HG03469 (cell line): Measurements from ENCODE around the gene PCDHGA7.
"Not testable (repeated sequence)": the region's sequence is repeated elsewhere in the genome, so short reads cannot be mapped to it uniquely, and the experiment has no call there.

Experiments
- ATAC-seq: cut with Tn5 transposase; IDR thresholded peaks from one replicate; pipeline ENCODE4 v1.9.1; 2021; ENCODE audit warnings: mild to moderate bottlenecking, moderate library complexity, moderate number of reproducible peaks; ENCODE audit not compliant: unreplicated experiment

PCDHGA7 gene

DNA sequence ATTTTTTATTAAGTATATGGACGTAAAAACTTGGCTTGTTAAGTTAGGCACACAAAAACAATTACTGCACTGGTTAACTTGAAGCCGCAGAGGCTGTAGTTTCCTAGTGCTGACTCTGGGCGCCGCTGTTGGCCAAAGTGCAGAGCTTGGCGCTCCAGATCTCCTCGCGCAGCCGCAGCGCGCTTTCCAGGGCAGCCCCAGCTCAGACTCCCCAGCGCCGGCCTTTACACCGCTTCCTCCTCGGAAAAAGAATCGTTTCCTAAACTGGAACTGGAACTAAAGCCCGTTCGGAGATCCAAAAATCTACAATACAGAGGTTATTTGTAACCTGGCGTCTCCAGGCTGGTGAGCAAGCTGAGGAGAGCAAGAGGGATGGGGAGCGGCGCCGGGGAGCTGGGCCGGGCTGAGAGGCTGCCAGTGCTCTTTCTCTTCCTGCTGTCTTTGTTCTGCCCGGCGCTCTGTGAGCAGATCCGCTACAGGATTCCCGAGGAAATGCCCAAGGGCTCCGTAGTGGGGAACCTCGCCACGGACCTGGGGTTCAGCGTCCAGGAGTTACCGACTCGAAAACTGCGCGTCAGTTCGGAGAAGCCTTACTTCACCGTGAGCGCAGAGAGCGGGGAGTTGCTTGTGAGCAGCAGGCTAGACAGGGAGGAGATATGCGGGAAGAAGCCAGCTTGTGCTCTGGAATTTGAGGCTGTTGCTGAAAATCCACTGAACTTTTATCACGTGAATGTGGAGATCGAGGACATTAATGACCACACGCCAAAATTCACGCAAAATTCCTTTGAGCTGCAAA, 15.4 kb downstream of the PCDHGA7 start, which contains the start of gene PCDHGB5:
Gene PCDHGB5, plus strand, starts transcription at position 192 of the 796 bp plus-strand sequence. Its CDS starts 181 bp downstream, at position 373.
- ATAC-seq: not testable (repeated sequence)

GRCh38 chr5:141398608-141399007, 16.1 kb downstream of the PCDHGA7 start:
- ATAC-seq: no peak

DNA sequence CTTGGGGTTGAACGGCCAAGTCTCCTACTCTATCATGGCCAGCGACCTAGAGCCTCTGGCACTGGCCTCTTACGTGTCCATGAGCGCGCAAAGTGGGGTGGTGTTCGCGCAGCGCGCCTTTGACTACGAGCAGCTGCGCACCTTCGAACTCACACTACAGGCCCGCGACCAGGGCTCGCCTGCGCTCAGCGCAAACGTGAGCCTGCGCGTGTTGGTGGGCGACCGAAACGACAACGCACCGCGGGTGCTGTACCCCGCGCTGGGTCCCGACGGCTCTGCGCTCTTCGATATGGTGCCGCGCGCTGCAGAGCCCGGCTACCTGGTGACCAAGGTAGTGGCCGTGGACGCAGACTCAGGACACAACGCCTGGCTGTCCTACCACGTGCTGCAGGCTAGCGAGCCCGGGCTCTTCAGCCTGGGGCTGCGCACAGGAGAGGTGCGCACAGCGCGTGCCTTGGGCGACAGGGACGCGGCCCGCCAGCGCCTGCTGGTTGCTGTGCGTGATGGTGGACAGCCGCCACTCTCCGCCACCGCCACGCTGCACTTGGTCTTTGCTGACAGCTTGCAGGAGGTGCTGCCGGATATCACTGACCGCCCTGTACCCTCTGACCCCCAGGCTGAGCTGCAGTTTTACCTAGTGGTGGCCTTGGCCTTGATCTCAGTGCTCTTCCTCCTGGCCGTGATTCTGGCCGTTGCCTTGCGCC, 17.2 kb downstream of the PCDHGA7 start:
- no peak for ATAC-seq

DNA sequence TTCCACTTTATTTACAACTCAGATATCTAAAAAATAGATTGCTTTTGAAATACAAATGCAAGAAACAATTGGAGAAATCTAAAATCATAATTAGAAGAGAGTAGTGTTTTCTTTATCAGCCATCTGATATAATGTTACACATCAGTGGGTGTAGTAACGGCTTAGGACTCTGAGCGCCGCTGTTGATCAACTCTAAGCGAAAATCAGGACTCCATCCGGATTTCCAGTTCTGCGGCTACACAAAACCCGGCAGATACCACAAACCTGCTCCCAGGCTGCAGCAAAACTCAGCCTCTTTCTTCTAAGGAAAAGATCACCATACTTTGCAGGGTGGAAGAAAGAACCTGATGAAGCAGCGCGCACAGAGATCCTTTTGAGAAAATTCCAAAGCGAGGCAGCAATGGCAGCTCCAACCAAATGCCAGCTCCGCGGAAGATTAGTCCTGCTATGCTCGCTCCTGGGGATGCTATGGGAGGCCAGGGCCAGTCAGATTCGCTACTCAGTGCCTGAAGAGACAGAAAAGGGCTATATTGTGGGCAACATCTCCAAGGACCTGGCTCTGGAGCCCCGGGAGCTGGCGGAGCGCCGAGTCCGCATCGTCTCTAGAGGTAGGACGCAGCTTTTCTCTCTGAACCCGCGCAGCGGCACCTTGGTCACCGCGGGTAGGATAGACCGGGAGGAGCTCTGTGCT, 20.2 kb downstream of the PCDHGA7 start, which contains the start of gene PCDHGA9:
Gene PCDHGA9, plus strand, starts transcription at position 226 of the 691 bp plus-strand sequence. Its CDS starts 175 bp downstream, at position 401.
- no peak for ATAC-seq

DNA sequence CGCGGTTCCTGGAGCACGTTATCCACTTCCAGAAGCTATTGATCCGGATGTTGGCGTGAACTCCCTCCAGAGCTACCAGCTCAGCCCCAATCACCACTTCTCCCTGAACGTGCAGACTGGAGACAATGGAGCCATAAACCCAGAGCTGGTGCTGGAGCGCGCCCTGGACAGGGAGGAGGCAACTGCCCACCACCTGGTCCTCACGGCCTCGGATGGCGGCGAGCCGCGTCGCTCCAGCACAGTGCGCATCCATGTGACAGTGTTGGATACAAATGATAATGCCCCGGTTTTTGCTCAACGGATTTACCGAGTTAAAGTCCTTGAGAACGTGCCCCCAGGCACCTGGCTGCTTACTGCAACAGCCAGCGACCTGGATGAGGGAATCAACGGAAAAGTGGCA, 20.8 kb downstream of the PCDHGA7 start:
- ATAC-seq: no peak

- ATAC-seq: not testable (repeated sequence)
Observed at GRCh38 chr5:141407790-141408505, 25.4 kb downstream of the PCDHGA7 start, which contains the start of gene PCDHGB6. TSS of gene PCDHGB6 (plus strand) at chr5:141408021. CDS start at chr5:141408203, 182 bp downstream.

GRCh38 chr5:141409598-141410306, 27.2 kb downstream of the PCDHGA7 start:
- ATAC-seq: no peak

- ATAC-seq: no peak
Observed at GRCh38 chr5:141411575-141411974, 29.0 kb downstream of the PCDHGA7 start.

- peak; percentile 54 for ATAC-seq
Observed at GRCh38 chr5:141412854-141413539, 30.5 kb downstream of the PCDHGA7 start, which contains the start of gene PCDHGA10. TSS of gene PCDHGA10 (plus strand) at chr5:141412987. CDS start at chr5:141413176, 189 bp downstream.

GRCh38 chr5:141413540-141414069, 31.1 kb downstream of the PCDHGA7 start:
- no peak for ATAC-seq

DNA sequence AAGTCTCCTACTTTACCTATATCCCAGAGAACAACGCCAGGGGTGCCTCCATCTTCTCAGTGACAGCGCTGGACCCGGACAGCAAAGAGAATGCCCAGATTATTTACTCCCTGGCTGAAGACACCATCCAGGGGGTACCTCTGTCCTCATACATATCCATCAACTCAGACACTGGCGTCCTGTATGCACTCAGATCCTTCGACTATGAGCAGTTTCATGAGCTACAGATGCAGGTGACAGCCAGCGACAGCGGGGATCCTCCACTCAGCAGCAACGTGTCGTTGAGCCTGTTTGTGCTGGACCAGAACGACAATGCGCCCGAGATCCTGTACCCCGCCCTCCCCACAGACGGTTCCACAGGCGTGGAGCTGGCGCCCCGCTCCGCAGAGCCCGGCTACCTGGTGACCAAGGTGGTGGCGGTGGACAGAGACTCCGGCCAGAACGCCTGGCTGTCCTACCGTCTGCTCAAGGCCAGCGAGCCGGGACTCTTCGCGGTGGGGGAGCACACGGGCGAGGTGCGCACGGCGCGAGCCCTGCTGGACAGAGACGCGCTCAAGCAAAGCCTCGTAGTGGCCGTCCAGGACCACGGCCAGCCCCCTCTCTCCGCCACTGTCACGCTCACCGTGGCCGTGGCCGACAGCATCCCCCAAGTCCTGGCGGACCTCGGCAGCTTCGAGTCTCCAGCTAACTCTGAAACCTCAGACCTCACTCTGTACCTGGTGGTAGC, 32.2 kb downstream of the PCDHGA7 start:
- not testable (repeated sequence) for ATAC-seq

DNA sequence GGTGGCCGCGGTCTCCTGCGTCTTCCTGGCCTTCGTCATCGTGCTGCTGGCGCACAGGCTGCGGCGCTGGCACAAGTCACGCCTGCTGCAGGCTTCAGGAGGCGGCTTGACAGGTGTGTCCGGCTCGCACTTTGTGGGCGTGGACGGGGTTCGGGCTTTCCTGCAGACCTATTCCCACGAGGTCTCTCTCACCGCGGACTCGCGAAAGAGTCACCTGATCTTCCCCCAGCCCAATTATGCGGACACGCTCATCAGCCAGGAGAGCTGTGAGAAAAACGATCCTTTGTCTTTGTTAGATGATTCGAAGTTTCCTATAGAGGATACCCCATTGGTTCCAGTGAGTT, 32.7 kb downstream of the PCDHGA7 start:
- not testable (repeated sequence) for ATAC-seq

DNA sequence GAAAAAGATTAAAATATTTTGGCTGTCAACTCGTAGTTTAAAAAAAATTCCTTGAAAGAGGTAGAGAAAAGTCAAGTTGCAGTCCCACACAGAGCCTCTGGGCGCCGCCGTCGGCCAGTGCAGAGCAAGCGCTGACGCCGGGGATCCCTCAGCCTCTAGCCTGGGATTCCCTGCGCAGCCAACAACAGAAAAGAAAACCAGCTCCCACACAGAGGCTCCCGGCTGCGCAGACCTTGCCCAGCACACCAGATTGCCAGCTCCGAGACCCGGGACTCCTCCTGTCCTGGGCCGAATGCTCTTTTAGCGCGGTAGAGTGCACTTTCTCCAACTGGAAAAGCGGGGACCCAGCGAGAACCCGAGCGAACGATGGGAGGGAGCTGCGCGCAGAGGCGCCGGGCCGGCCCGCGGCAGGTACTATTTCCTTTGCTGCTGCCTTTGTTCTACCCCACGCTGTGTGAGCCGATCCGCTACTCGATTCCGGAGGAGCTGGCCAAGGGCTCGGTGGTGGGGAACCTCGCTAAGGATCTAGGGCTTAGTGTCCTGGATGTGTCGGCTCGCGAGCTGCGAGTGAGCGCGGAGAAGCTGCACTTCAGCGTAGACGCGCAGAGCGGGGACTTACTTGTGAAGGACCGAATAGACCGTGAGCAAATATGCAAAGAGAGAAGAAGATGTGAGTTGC, 35.1 kb downstream of the PCDHGA7 start, which contains the start of gene PCDHGB7:
Gene PCDHGB7, plus strand, starts transcription at position 184 of the 679 bp plus-strand sequence. Its CDS starts 183 bp downstream, at position 367.
- ATAC-seq: peak; percentile 52

DNA sequence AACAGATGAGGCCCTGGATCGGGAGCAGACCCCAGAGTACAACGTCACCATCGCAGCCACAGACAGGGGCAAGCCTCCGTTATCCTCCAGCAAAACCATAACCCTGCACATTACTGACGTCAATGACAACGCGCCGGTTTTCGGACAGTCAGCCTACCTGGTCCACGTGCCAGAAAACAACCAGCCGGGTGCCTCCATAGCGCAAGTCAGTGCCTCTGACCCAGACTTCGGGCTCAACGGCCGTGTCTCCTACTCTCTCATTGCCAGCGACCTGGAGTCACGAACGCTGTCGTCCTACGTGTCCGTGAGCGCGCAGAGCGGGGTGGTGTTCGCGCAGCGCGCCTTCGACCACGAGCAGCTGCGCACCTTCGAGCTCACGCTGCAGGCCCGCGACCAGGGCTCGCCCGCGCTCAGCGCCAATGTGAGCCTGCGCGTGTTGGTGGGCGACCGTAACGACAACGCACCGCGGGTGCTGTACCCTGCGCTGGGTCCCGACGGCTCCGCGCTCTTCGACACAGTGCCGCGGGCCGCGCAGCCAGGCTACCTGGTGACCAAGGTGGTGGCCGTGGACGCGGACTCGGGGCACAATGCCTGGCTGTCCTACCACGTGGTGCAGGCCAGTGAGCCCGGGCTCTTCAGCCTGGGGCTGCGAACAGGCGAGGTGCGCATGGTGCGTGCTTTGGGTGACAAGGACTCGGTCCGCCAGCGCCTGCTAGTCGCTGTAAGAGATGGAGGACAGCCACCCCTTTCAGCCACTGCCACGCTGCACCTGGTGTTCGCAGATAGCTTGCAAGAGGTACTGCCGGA, 36.7 kb downstream of the PCDHGA7 start:
- no peak for ATAC-seq

DNA sequence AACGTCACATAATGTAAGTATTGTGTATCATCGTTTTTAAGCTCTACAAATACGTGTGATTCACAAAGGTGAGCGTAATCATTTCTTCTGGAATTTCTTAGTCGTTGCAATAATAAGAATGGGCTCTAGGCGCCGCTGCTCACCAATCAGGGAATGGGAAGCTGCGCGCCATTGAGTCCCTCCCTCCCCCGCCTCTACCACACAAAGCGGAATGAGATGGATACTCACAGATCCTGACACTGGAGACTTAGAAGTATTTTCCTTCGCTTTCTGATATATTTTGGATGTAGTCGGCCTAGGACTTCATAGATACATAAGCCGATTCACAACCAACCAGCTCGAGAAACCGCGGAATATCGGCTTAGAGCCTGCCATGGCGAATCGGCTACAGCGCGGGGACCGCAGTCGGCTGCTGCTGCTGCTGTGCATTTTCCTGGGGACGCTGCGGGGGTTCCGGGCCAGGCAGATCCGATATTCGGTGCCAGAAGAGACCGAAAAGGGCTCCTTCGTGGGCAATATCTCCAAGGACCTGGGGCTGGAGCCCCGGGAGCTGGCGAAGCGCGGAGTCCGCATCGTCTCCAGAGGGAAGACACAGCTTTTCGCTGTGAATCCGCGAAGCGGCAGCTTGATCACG, 38.4 kb downstream of the PCDHGA7 start, which contains the start of gene PCDHGA11:
Gene PCDHGA11, plus strand, starts transcription at position 197 of the 634 bp plus-strand sequence. Its CDS starts 177 bp downstream, at position 374.
- no peak for ATAC-seq

- no peak for ATAC-seq
Observed at GRCh38 chr5:141421489-141421855, 38.9 kb downstream of the PCDHGA7 start.
